Lower lobe of right lung (tissue), 2 donors: ENCODE measurements around the gene NPHS1. TPM values are rescaled to one million over a fixed set of nuclear protein-coding genes. Genes with fewer than 3 reads are reported as not detected.
A peak's percentile ranks its signal among the peaks of the same experiment; 100 is the strongest.

Experiments used
- ATAC-seq, 2 donors: fragments of 200-7000 bp; cut with Tn5 transposase; one replicate each; pipeline ENCODE4 v1.9.1; 2020 to 2022; ENCODE audit warnings: mild to moderate bottlenecking in 2 of 2, moderate library complexity in 2 of 2
- DNase-seq: peaks from one replicate; pipeline ENCODE4 v3.0.0-alpha.2; 2020
- H3K27ac ChIP-seq: fragments of 200-600 bp; one replicate; pipeline ENCODE4 v1.8.0; 2022
- H3K27me3 ChIP-seq: fragments of 200-600 bp; one replicate; pipeline ENCODE4 v1.8.0; 2022; ENCODE audit warnings: low read depth
- H3K36me3 ChIP-seq: fragments of 200-600 bp; one replicate; pipeline ENCODE4 v1.8.0; 2022; ENCODE audit warnings: mild to moderate bottlenecking
- H3K4me1 ChIP-seq: fragments of 200-600 bp; one replicate; pipeline ENCODE4 v1.8.0; 2022
- H3K4me3 ChIP-seq: fragments of 200-600 bp; one replicate; pipeline ENCODE4 v1.8.0; 2022; ENCODE audit warnings: mild to moderate bottlenecking
- H3K9me3 ChIP-seq: fragments of 200-600 bp; one replicate; pipeline ENCODE4 v1.8.0; 2022
- CTCF ChIP-seq: fragments of 200-600 bp; IDR thresholded peaks from one replicate; pipeline ENCODE4 v1.8.0; 2022; ENCODE audit warnings: antibody characterized with exemption, mild to moderate bottlenecking
- intact Hi-C: fragments of 100-400 bp; cut with DNase I; formaldehyde crosslinking; loops from one replicate; pipeline ENCODE4 v1.11.0; 2022
- long read RNA-seq: library from polyadenylated mRNA; unstranded; transcript quantifications from one replicate; pipeline ENCODE4 v2.0.0, GENCODE V29; 2021
- total RNA-seq: library from RNA; stranded (reverse); fragmentation: NEBNext Ultra II Directional; extraction: Animal tissue kit (Norgen Biotek cat#: 25700); gene quantifications from one replicate; pipeline ENCODE4 v1.2.1, GENCODE V29; 2021
- donor health status: DM: no; HTN: yes; CAD: no; lungs with severe emphysema.

Gene NPHS1
- total RNA-seq, result not detected
- long read RNA-seq, result 0 reads

GRCh38 chr19:35852029-35852780, at the start of gene NPHS1:
Gene NPHS1 (minus strand): TSS chr19:35852504. CDS start chr19:35851837, 667 bp downstream.
- DNase-seq (no peak), ATAC-seq (no peak)
- TF ChIP-seq CTCF, result no peak
- H3K27me3 ChIP-seq, result peaks cover 88% of the 10 kb centered on the region
- no peaks in the 10 kb centered on the region for H3K9me3 ChIP-seq
- intact Hi-C loops, result no loop called here
- no peak within 1 kb of the TSS for H3K27ac ChIP-seq
- H3K36me3 ChIP-seq, result no peaks in the 10 kb centered on the region
- H3K4me3 ChIP-seq, result no peak within 1 kb of the TSS
- peaks cover 13% of the 10 kb centered on the region for H3K4me1 ChIP-seq

DNA sequence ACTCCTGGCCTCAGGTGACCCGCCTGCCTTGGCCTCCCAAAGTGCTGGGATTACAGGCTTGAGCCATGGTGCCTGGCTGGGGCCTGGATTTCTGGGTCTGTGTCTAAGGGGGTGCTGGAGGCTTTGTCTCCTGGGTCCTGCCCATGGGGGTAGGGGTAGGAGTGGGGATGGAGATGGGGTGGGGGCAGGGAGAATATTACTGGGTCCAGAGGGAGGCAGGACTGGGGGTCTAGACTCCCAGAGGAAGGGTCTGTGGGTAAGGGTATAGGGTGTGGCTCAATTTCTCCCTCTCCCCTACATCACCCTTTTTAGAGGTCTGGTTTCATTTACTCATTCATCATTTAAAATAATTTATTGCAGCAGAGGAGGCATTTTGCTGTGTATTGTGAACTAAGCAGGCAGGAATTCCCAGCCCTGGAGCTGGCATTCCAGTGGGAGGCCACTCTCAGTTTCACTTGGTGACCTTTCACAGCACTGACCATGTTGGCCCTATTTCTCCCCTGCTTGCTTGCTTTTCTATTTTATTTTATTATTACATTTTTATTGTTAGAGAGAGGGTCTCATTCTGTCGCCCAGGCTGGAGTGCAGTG, 48.8 kb upstream of the NPHS1 start:
- intact Hi-C loops, result no loop called here
- H3K27ac ChIP-seq, result peak overlapping the region; percentile 86
- ATAC-seq (no peak), DNase-seq (no peak)
- H3K9me3 ChIP-seq, result no peaks in the 10 kb centered on the region
- H3K36me3 ChIP-seq, result peaks cover 19% of the 10 kb centered on the region
- no peaks in the 10 kb centered on the region for H3K27me3 ChIP-seq
- peaks cover 49% of the 10 kb centered on the region for H3K4me1 ChIP-seq
- no peak for TF ChIP-seq CTCF
- peak overlapping the region; percentile 80 for H3K4me3 ChIP-seq

GRCh38 chr19:35899547-35900214, 47.4 kb upstream of the NPHS1 start:
- Histone ChIP-seq H3K9me3 (no peaks in the 10 kb centered on the region), H3K27me3 (no peaks in the 10 kb centered on the region), H3K4me3 (peak overlapping the region; percentile 80), H3K4me1 (peaks cover 48% of the 10 kb centered on the region), H3K27ac (peak overlapping the region; percentile 86), H3K36me3 (peaks cover 34% of the 10 kb centered on the region)
- intact Hi-C loops, result no loop called here
- DNase-seq (peak; percentile 93), ATAC-seq (peak; percentile 91 to 92)
- no peak for TF ChIP-seq CTCF

DNA sequence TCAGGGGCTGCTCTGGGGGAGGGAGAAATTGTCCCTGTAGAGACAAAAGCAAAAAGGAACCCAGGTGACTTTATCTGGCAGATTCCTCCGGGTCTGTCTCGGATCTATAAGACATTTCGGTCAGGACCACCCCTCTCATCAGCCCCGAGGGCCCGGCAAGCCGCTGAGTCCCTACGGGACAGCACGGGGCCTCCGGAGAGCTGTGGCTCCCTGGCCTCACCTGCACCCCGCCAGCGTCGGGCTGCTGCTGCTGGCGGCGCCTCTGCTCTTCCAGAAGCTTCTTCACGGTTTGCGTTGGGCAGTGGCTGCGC, 46.1 kb upstream of the NPHS1 start:
- peak; percentile 0 to 7 for ATAC-seq
- DNase-seq, result no peak
- H3K9me3 ChIP-seq, result no peaks in the 10 kb centered on the region
- TF ChIP-seq CTCF, result no peak
- no peaks in the 10 kb centered on the region for H3K27me3 ChIP-seq
- peaks cover 42% of the 10 kb centered on the region for H3K4me1 ChIP-seq
- intact Hi-C loops, result no loop called here
- peak overlapping the region; percentile 80 for H3K4me3 ChIP-seq
- H3K27ac ChIP-seq, result peak overlapping the region; percentile 86
- peaks cover 46% of the 10 kb centered on the region for H3K36me3 ChIP-seq

DNA sequence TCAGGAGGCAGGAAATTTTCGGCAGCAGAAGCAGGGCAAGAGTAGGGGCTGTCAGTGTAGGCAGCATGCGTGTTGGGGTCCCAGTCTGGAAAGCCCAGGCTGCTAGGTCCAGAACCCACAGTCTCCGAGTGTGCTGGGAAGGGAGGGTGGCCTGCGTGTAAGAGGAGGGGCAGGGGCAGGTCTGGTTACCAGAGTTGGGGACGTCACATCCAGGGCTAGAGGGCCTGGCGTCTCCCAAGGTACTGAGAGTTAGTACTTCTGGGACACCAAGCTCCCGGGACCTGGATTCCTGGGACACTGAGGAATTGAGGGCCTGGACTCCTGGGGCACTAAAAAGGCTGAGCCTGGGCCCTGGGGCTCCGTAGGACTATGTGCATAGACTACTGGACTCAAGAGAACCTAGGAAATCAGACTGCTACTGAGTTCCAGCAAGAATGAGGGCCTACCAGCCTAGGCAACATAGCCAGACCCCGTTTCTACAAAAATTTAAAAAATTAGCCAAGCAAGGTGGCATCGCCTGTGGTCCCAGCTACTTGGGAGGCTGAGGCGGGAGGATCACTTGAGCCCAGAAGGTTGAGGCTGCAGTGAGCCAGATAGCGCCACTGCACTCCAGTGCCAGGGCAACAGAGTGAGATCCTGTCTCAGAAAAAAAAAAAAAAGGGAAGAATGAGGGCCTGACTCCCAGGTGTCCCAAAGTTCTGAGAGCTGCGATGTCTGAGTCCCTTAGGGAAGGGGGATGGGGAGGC, 45.6 kb upstream of the NPHS1 start:
- Histone ChIP-seq H3K27ac (peak overlapping the region; percentile 86), H3K36me3 (peaks cover 52% of the 10 kb centered on the region), H3K9me3 (no peaks in the 10 kb centered on the region), H3K4me1 (peaks cover 36% of the 10 kb centered on the region), H3K27me3 (no peaks in the 10 kb centered on the region), H3K4me3 (peak overlapping the region; percentile 80)
- no peak for DNase-seq
- no peak for TF ChIP-seq CTCF
- no peak for ATAC-seq
- intact Hi-C loops, result no loop called here
